HEK293 (cell line): Measurements from ENCODE around the gene PDIA3.

Experiments used
- EGR2 ChIP-seq: fragments of 450-650 bp; formaldehyde crosslinking; IDR thresholded peaks from 2 replicates; pipeline ENCODE4 v1.5.1; 2016; ENCODE audit warnings: low read depth, missing biosample characterization, missing genetic modification characterization
- FEZF1 ChIP-seq: fragments of 450-650 bp; formaldehyde crosslinking; IDR thresholded peaks from 2 replicates; pipeline ENCODE4 v1.5.1; 2016; ENCODE audit warnings: missing biosample characterization, missing genetic modification characterization
- GLIS1 ChIP-seq: fragments of 450-650 bp; formaldehyde crosslinking; IDR thresholded peaks from 2 replicates; pipeline ENCODE4 v1.5.1; 2016; ENCODE audit warnings: missing biosample characterization, missing genetic modification characterization
- KLF8 ChIP-seq: fragments of 450-650 bp; formaldehyde crosslinking; IDR thresholded peaks from 2 replicates; pipeline ENCODE4 v1.5.1; 2016; ENCODE audit warnings: missing biosample characterization, missing genetic modification characterization
- MEIS1 ChIP-seq: sonication (generic); formaldehyde crosslinking; IDR thresholded peaks from 2 replicates; pipeline ENCODE4 v1.8.1; 2022; ENCODE audit warnings: missing genetic modification reagents, mild to moderate bottlenecking, borderline replicate concordance
- RBAK ChIP-seq: fragments of 450-650 bp; formaldehyde crosslinking; IDR thresholded peaks from 2 replicates; pipeline ENCODE4 v1.5.1; 2016; ENCODE audit warnings: missing biosample characterization, missing genetic modification characterization
- TSHZ1 ChIP-seq: fragments of 450-650 bp; formaldehyde crosslinking; IDR thresholded peaks from 2 replicates; pipeline ENCODE4 v1.5.1; 2016; ENCODE audit warnings: missing biosample characterization, missing genetic modification characterization, borderline replicate concordance
- WT1 ChIP-seq: fragments of 450-650 bp; formaldehyde crosslinking; IDR thresholded peaks from 2 replicates; pipeline ENCODE4 v1.5.1; 2016; ENCODE audit warnings: missing biosample characterization, missing genetic modification characterization
- ZBTB20 ChIP-seq: fragments of 450-650 bp; formaldehyde crosslinking; IDR thresholded peaks from 2 replicates; pipeline ENCODE4 v1.5.1; 2016; ENCODE audit warnings: missing biosample characterization, missing genetic modification characterization
- ZBTB6 ChIP-seq: fragments of 450-650 bp; formaldehyde crosslinking; IDR thresholded peaks from 2 replicates; pipeline ENCODE4 v1.5.1; 2017; ENCODE audit warnings: missing biosample characterization, missing genetic modification characterization
- ZBTB8A ChIP-seq: fragments of 450-650 bp; formaldehyde crosslinking; IDR thresholded peaks from 2 replicates; pipeline ENCODE4 v1.5.1; 2016; ENCODE audit warnings: missing biosample characterization, missing genetic modification characterization
- ZFHX2 ChIP-seq: fragments of 450-650 bp; formaldehyde crosslinking; conservative IDR thresholded peaks from 2 replicates; pipeline ENCODE4 v1.5.1; 2016; ENCODE audit warnings: missing biosample characterization, missing genetic modification characterization
- ZFP41 ChIP-seq: fragments of 450-650 bp; formaldehyde crosslinking; IDR thresholded peaks from 2 replicates; pipeline ENCODE4 v1.5.1; 2016; ENCODE audit warnings: missing biosample characterization, missing genetic modification characterization, borderline replicate concordance
- ZNF121 ChIP-seq: fragments of 450-650 bp; formaldehyde crosslinking; IDR thresholded peaks from 2 replicates; pipeline ENCODE4 v1.5.1; 2016; ENCODE audit warnings: missing biosample characterization, missing genetic modification characterization
- ZNF133 ChIP-seq: fragments of 450-650 bp; formaldehyde crosslinking; IDR thresholded peaks from 2 replicates; pipeline ENCODE4 v1.5.1; 2016; ENCODE audit warnings: missing biosample characterization, missing genetic modification characterization
- ZNF202 ChIP-seq: fragments of 450-650 bp; formaldehyde crosslinking; IDR thresholded peaks from 2 replicates; pipeline ENCODE4 v1.5.1; 2016; ENCODE audit warnings: missing biosample characterization, missing genetic modification characterization, borderline replicate concordance
- ZNF24 ChIP-seq: fragments of 450-650 bp; formaldehyde crosslinking; IDR thresholded peaks from 2 replicates; pipeline ENCODE4 v1.5.1; 2016; ENCODE audit warnings: missing biosample characterization, missing genetic modification characterization
- ZNF26 ChIP-seq: fragments of 450-650 bp; formaldehyde crosslinking; IDR thresholded peaks from 2 replicates; pipeline ENCODE4 v1.5.1; 2016; ENCODE audit warnings: missing biosample characterization, missing genetic modification characterization
- ZNF426 ChIP-seq: fragments of 450-650 bp; formaldehyde crosslinking; IDR thresholded peaks from 2 replicates; pipeline ENCODE4 v1.5.1; 2017; ENCODE audit warnings: missing biosample characterization, missing genetic modification characterization, mild to moderate bottlenecking, inconsistent platforms, moderate library complexity
- ZNF473 ChIP-seq: fragments of 450-650 bp; formaldehyde crosslinking; IDR thresholded peaks from 2 replicates; pipeline ENCODE4 v1.5.1; 2017; ENCODE audit warnings: missing biosample characterization, missing genetic modification characterization
- ZNF510 ChIP-seq: fragments of 450-650 bp; formaldehyde crosslinking; IDR thresholded peaks from 2 replicates; pipeline ENCODE4 v1.5.1; 2018; ENCODE audit warnings: mild to moderate bottlenecking, missing genetic modification characterization, missing biosample characterization; ENCODE audit not compliant: insufficient replicate concordance
- ZNF548 ChIP-seq: fragments of 450-650 bp; formaldehyde crosslinking; IDR thresholded peaks from 2 replicates; pipeline ENCODE4 v1.5.1; 2016; ENCODE audit warnings: missing biosample characterization, missing genetic modification characterization
- ZNF596 ChIP-seq: fragments of 450-650 bp; IDR thresholded peaks from 2 replicates; pipeline ENCODE4 v1.5.0; 2018; ENCODE audit warnings: missing biosample characterization, mild to moderate bottlenecking, missing genetic modification characterization, moderate library complexity
- ZNF600 ChIP-seq: fragments of 450-650 bp; formaldehyde crosslinking; IDR thresholded peaks from 2 replicates; pipeline ENCODE4 v1.5.1; 2016; ENCODE audit warnings: missing biosample characterization, missing genetic modification characterization
- ZNF626 ChIP-seq: fragments of 450-650 bp; sonication (Bioruptor Pico); formaldehyde crosslinking; IDR thresholded peaks from 2 replicates; pipeline ENCODE4 v1.5.1; 2018; ENCODE audit warnings: missing biosample characterization, missing genetic modification characterization, inconsistent platforms
- ZNF654 ChIP-seq: fragments of 450-650 bp; formaldehyde crosslinking; IDR thresholded peaks from 2 replicates; pipeline ENCODE4 v1.5.1; 2016; ENCODE audit warnings: low read depth, missing biosample characterization, missing genetic modification characterization
- ZNF660 ChIP-seq: fragments of 450-650 bp; IDR thresholded peaks from 2 replicates; pipeline ENCODE4 v1.5.1; 2018; ENCODE audit warnings: missing biosample characterization, mild to moderate bottlenecking, missing genetic modification characterization
- ZNF701 ChIP-seq: fragments of 450-650 bp; formaldehyde crosslinking; IDR thresholded peaks from 2 replicates; pipeline ENCODE4 v1.5.1; 2016; ENCODE audit warnings: missing biosample characterization, missing genetic modification characterization
- ZNF768 ChIP-seq: fragments of 450-650 bp; formaldehyde crosslinking; IDR thresholded peaks from 2 replicates; pipeline ENCODE4 v1.5.1; 2018; ENCODE audit warnings: missing biosample characterization, mild to moderate bottlenecking, missing genetic modification characterization
- ZNF792 ChIP-seq: fragments of 450-650 bp; formaldehyde crosslinking; IDR thresholded peaks from 2 replicates; pipeline ENCODE4 v1.5.1; 2016; ENCODE audit warnings: missing biosample characterization, missing genetic modification characterization
- TF ChIP-seq, protein P1 (sequence below): fragments of 450-650 bp; formaldehyde crosslinking; IDR thresholded peaks from 2 replicates; pipeline ENCODE4 v1.5.1; 2016; ENCODE audit warnings: missing biosample characterization, missing genetic modification characterization
- TF ChIP-seq, protein P2 (sequence below): fragments of 450-650 bp; formaldehyde crosslinking; IDR thresholded peaks from 2 replicates; pipeline ENCODE4 v1.5.1; 2016; ENCODE audit warnings: missing biosample characterization, missing genetic modification characterization, low read depth

PDIA3 gene

GRCh38 chr15:43775411-43775965, 29.2 kb downstream of the PDIA3 start (continued):
- no peak for TF ChIP-seq ZNF26 (tag by site-specific recombination)
- no peak for TF ChIP-seq ZFHX2 (tag by site-specific recombination)
- no peak for TF ChIP-seq ZNF24
- no peak for TF ChIP-seq ZNF426
- no peak for TF ChIP-seq ZBTB6
- TF ChIP-seq WT1 (tag by site-specific recombination) = peak; percentile 42
- no peak for TF ChIP-seq ZNF133 (tag by site-specific recombination)
- TF ChIP-seq MEIS1 = no peak
- TF ChIP-seq ZNF202 (tag by site-specific recombination) = no peak
- peak; percentile 54 for TF ChIP-seq ZNF600 (tag by site-specific recombination)
- TF ChIP-seq, protein P1, sequence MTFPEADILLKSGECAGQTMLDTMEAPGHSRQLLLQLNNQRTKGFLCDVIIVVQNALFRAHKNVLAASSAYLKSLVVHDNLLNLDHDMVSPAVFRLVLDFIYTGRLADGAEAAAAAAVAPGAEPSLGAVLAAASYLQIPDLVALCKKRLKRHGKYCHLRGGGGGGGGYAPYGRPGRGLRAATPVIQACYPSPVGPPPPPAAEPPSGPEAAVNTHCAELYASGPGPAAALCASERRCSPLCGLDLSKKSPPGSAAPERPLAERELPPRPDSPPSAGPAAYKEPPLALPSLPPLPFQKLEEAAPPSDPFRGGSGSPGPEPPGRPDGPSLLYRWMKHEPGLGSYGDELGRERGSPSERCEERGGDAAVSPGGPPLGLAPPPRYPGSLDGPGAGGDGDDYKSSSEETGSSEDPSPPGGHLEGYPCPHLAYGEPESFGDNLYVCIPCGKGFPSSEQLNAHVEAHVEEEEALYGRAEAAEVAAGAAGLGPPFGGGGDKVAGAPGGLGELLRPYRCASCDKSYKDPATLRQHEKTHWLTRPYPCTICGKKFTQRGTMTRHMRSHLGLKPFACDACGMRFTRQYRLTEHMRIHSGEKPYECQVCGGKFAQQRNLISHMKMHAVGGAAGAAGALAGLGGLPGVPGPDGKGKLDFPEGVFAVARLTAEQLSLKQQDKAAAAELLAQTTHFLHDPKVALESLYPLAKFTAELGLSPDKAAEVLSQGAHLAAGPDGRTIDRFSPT (tag by site-specific recombination) = no peak
- no peak for TF ChIP-seq ZNF596
- TF ChIP-seq ZNF768 (tag by site-specific recombination) = no peak
- TF ChIP-seq ZBTB20 (tag by site-specific recombination) = no peak
- no peak for TF ChIP-seq ZNF701 (tag by site-specific recombination)
- no peak for TF ChIP-seq FEZF1 (tag by site-specific recombination)
- TF ChIP-seq, protein P2, sequence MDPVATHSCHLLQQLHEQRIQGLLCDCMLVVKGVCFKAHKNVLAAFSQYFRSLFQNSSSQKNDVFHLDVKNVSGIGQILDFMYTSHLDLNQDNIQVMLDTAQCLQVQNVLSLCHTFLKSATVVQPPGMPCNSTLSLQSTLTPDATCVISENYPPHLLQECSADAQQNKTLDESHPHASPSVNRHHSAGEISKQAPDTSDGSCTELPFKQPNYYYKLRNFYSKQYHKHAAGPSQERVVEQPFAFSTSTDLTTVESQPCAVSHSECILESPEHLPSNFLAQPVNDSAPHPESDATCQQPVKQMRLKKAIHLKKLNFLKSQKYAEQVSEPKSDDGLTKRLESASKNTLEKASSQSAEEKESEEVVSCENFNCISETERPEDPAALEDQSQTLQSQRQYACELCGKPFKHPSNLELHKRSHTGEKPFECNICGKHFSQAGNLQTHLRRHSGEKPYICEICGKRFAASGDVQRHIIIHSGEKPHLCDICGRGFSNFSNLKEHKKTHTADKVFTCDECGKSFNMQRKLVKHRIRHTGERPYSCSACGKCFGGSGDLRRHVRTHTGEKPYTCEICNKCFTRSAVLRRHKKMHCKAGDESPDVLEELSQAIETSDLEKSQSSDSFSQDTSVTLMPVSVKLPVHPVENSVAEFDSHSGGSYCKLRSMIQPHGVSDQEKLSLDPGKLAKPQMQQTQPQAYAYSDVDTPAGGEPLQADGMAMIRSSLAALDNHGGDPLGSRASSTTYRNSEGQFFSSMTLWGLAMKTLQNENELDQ (tag by site-specific recombination) = no peak
- no peak for TF ChIP-seq ZNF792 (tag by site-specific recombination)
- no peak for TF ChIP-seq ZBTB8A (tag by site-specific recombination)
- TF ChIP-seq ZFP41 (tag by site-specific recombination) = no peak
- no peak for TF ChIP-seq RBAK (tag by site-specific recombination)
- TF ChIP-seq EGR2 = no peak
- peak; percentile 60; the same call in 1 of the 2 replicates for TF ChIP-seq ZNF660 (tag by site-specific recombination)
- TF ChIP-seq ZNF510 = no peak
- peak; percentile 34 for TF ChIP-seq ZNF654
- no peak for TF ChIP-seq TSHZ1 (tag by site-specific recombination)
- TF ChIP-seq ZNF626 (tag by site-specific recombination) = no peak
- no peak for TF ChIP-seq ZNF121 (tag by site-specific recombination)
- TF ChIP-seq GLIS1 (tag by site-specific recombination) = no peak
- no peak for TF ChIP-seq ZNF548 (tag by site-specific recombination)
- no peak for TF ChIP-seq ZNF473 (tag by site-specific recombination)
- no peak; the same call in 1 of the 2 replicates for TF ChIP-seq KLF8 (tag by site-specific recombination)
